ENCODE results near the gene HTD2. TPM values are rescaled to one million over a fixed set of nuclear protein-coding genes. Genes with fewer than 3 reads are reported as not detected.

HTD2 gene
- total RNA-seq, 2 donors from 2014 or later, result 0.99 to 4.9 TPM

DNA sequence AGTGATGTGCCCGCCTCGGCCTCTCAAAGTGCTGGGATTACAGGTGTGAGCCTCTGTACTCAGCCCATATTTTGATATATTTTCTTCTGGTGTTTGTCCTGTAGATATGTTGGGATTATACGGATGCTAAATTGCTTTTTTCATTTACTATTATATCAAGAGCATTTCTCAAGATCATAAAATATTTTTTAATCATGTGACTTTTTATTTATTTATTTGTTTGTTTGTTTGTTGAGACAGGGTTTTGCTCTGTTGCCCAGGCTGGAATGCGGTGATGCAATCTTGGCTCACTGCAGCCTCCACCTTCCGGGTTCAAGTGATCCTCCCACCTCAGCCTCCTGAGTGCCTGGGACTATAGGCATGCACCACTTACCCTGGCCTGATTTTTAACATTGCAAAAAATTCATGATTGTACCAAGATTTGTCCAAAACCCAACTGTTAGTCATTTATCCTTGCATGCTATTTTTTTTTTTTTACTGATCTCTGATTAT, 23.6 kb downstream of the HTD2 start:
- Histone ChIP-seq H3K36me3 (replicated peaks in 1 of 2; ENCODE audit: insufficient read depth in 1 of 2, low read depth in 2 of 2) (no peaks in the 10 kb centered on the region), H3K27ac (no peak overlapping the region), H3K4me1 (peaks cover 31% of the 10 kb centered on the region), H3K27me3 (no peaks in the 10 kb centered on the region), H3K9me3 (no peaks in the 10 kb centered on the region), H3K4me3 (no peak overlapping the region)
- TF ChIP-seq, protein P1, sequence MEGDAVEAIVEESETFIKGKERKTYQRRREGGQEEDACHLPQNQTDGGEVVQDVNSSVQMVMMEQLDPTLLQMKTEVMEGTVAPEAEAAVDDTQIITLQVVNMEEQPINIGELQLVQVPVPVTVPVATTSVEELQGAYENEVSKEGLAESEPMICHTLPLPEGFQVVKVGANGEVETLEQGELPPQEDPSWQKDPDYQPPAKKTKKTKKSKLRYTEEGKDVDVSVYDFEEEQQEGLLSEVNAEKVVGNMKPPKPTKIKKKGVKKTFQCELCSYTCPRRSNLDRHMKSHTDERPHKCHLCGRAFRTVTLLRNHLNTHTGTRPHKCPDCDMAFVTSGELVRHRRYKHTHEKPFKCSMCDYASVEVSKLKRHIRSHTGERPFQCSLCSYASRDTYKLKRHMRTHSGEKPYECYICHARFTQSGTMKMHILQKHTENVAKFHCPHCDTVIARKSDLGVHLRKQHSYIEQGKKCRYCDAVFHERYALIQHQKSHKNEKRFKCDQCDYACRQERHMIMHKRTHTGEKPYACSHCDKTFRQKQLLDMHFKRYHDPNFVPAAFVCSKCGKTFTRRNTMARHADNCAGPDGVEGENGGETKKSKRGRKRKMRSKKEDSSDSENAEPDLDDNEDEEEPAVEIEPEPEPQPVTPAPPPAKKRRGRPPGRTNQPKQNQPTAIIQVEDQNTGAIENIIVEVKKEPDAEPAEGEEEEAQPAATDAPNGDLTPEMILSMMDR (IDR thresholded peaks at IDR 0.05), result no peak
- no peak for TF ChIP-seq POLR2A (IDR thresholded peaks at IDR 0.05)
- no peak for ATAC-seq
- no peak for DNase-seq
- intact Hi-C loops (cut with DNase I), result no loop called here
- WGBS, 2 donors, result 80 to 90% methylated on average over 5 of the region's 5 CpGs

DNA sequence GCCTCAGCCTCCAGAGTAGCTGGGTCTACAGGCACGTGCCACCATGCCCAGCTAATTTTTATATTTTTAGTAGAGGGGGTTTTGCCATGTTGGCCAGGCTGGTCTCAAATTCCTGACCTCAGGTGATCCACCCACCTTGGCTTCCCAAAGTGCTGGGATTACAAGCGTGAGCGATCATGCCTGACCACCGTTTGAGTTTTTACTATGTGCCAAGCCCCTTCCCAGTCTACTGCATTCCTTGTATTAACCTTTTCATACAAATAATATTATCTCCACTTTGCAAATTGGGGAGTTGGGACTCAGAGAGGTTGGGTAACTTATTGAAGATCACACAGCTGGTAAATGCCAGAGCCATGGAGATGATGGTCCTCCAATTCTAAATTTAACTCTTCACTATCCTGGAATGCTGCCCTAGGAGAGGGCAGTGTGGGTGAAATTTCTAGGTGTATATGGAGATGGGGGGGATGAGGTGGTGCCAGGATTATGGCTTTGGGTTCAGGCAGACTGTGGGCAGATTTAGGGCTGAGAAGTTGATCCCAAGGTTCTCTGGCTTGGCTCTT, 25.4 kb downstream of the HTD2 start:
- Histone ChIP-seq H3K4me1 (peaks cover 28% of the 10 kb centered on the region), H3K27ac (no peak overlapping the region), H3K9me3 (no peaks in the 10 kb centered on the region), H3K36me3 (replicated peaks in 1 of 2; ENCODE audit: insufficient read depth in 1 of 2, low read depth in 2 of 2) (no peaks in the 10 kb centered on the region), H3K4me3 (no peak overlapping the region), H3K27me3 (no peaks in the 10 kb centered on the region)
- intact Hi-C loops (cut with DNase I), result no loop called here
- no peak for TF ChIP-seq POLR2A (IDR thresholded peaks at IDR 0.05)
- TF ChIP-seq, protein P1 (IDR thresholded peaks at IDR 0.05), result no peak
- no peak for ATAC-seq
- 58 to 64% methylated on average over 4 of the region's 4 CpGs for WGBS, 2 donors
- no peak for DNase-seq

DNA sequence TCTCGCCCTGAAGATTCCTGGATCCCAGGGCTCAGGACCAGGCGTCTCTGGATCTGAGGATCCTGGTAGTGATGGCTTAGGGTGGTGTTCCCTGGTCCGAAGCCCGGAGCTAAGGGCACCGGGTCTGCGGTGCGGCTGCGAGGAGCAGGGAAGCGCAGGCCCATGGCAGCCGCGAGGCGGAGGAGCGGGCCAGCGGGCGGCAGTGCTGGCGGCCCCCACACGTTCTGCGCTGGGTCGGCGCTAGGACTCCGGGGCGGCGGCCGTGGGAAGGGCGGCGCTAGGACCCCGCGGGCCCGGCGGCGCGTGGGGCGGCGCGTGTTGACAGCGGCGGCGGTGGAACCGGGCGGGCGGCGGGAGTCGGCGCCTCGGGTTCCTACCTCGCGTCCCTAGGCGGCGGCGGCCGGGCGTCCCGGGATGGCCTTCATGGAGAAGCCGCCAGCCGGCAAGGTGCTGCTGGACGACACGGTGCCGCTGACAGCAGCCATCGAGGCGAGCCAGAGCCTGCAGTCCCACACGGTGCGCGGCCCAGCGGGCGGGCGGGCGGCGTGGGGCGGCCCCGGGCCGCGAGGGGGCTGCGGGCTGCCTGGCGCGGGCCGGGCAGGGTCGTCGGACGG, 26.4 kb downstream of the HTD2 start, which contains the start of gene PXK:
Gene PXK, plus strand, starts transcription at position 318 of the 614 bp plus-strand sequence. Its CDS starts 97 bp downstream, at position 415.
- TF ChIP-seq, protein P1 (IDR thresholded peaks at IDR 0.05), result peak in 3 of 7 experiments; percentile 9 to 49 (median 33)
- peak; percentile 2 to 18 (median 18) for TF ChIP-seq POLR2A (IDR thresholded peaks at IDR 0.05)
- Histone ChIP-seq H3K36me3 (replicated peaks in 1 of 2; ENCODE audit: insufficient read depth in 1 of 2, low read depth in 2 of 2) (no peaks in the 10 kb centered on the region), H3K4me3 (peak within 1 kb of the TSS; percentile 68 to 78), H3K9me3 (no peaks in the 10 kb centered on the region), H3K27ac (peak within 1 kb of the TSS in 3 of 4 donors; percentile 39 to 60 (median 46)), H3K4me1 (peaks cover 28% of the 10 kb centered on the region), H3K27me3 (no peaks in the 10 kb centered on the region)
- peak; percentile 92 for ATAC-seq
- intact Hi-C loops (cut with DNase I), result no loop called here
- peak; percentile 79 to 89 (median 79) for DNase-seq
- WGBS, 2 donors, result 0 to 1% methylated on average over 11 to 44 of the region's 79 CpGs

DNA sequence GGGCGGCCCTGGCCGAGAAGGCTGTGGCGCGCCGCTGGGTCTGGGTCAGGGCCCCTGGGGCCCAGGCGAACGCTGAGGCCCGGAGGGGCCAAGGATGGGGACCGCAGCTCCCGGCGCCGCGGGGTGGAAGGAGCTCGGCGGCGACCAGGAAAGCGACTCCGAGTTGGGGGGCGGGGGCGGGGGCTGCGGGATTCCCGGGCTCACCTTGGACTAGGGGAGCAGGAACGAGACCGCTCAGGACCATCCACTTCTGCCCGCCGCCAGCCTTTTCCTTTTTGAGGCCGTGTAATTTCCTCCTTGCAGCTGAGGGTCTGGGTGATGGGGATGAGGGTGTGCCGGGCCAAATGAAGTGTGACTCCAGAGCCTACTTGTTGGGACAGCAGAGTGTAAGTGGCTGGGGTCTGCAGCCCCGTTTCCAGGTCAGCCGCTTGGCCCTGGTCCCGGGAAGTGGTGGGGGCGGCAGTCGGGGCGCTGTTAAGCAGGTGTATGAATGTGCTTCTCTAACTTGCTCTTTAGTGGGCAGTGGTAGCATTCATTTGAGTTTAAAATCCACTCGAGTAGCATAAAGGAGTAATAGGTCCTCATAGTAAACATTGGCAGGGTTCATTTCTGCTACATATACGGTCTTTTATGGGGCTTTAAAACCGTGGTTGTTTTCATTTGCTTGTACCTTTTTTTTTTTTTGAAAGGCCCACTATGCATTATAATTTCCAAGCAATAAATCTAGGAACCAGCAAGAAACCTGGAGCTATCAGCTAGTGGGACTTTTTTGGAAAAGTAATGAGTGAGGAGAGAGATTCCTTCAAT, 27.1 kb downstream of the HTD2 start:
- TF ChIP-seq, protein P1 (IDR thresholded peaks at IDR 0.05), result no peak
- TF ChIP-seq POLR2A (IDR thresholded peaks at IDR 0.05), result no peak
- WGBS, 2 donors, result 2 to 5% methylated on average over 4 to 35 of the region's 37 CpGs
- Histone ChIP-seq H3K4me3 (peak overlapping the region; percentile 68 to 78), H3K9me3 (no peaks in the 10 kb centered on the region), H3K27me3 (no peaks in the 10 kb centered on the region), H3K4me1 (peaks cover 28% of the 10 kb centered on the region), H3K27ac (peak overlapping the region in 3 of 4 donors; percentile 39 to 60 (median 39)), H3K36me3 (replicated peaks in 1 of 2; ENCODE audit: insufficient read depth in 1 of 2, low read depth in 2 of 2) (no peaks in the 10 kb centered on the region)
- DNase-seq (peak in 3 of 4 donors; percentile 24 to 50 (median 26)), ATAC-seq (peak; percentile 47)
- intact Hi-C loops (cut with DNase I), result no loop called here
